Cardiac muscle cell (in vitro differentiated cells and primary cell): Measurements from ENCODE around the gene TLX3. TPM values are rescaled to one million over a fixed set of nuclear protein-coding genes. Genes with fewer than 3 reads are reported as not detected.

Experiments used
- DNase-seq, 2 donors: peaks; one replicate each; pipeline versions ENCODE4 v3.0.0 to v3.0.0-alpha.2; 2010 to 2017; ENCODE audit warnings: low read depth in 1 of 2, low spot score in 1 of 2
- H3K27ac ChIP-seq: fragments of 200-600 bp; sonication (generic); 2 replicates; pipeline ENCODE4 v1.5.1; 2016
- H3K27me3 ChIP-seq: fragments of 200-600 bp; sonication (generic); 2 replicates; pipeline ENCODE4 v1.6.0; 2016; ENCODE audit warnings: control low read depth
- H3K36me3 ChIP-seq: fragments of 200-600 bp; sonication (generic); 2 replicates; pipeline ENCODE4 v1.5.1; 2016; ENCODE audit warnings: control low read depth
- H3K4me1 ChIP-seq: fragments of 200-600 bp; sonication (generic); 2 replicates; pipeline ENCODE4 v1.8.1; 2017; ENCODE audit warnings: low read depth, mild to moderate bottlenecking, mixed run types
- H3K4me3 ChIP-seq: fragments of 200-600 bp; sonication (generic); 2 replicates; pipeline ENCODE4 v1.5.1; 2016; ENCODE audit warnings: mild to moderate bottlenecking
- H3K9me3 ChIP-seq: fragments of 200-600 bp; sonication (generic); 2 replicates; pipeline ENCODE4 v1.5.1; 2017; ENCODE audit warnings: low read depth, mild to moderate bottlenecking, control low read depth
- polyA plus RNA-seq: library from polyadenylated mRNA; unstranded; fragments of >200 nt; fragmentation: Nextera tagmentation; extraction: Ambion mirVana; gene quantifications from 2 replicates; pipeline ENCODE4 v1.2.1, GENCODE V29; 2016
- total RNA-seq: library from RNA; depleted of rRNA; stranded (reverse); fragments of >200 nt; gene quantifications from 2 replicates; pipeline ENCODE4 v1.2.3, GENCODE V29; 2016
- TF ChIP-seq, protein P1 (sequence below): IDR thresholded peaks from 2 replicates; pipeline ENCODE4 v1.5.1; 2012; ENCODE audit warnings: low read depth, mild to moderate bottlenecking, low read length

TLX3 gene
- total and polyA plus RNA-seq, 2 experiments from 2014 or later = not detected

DNA sequence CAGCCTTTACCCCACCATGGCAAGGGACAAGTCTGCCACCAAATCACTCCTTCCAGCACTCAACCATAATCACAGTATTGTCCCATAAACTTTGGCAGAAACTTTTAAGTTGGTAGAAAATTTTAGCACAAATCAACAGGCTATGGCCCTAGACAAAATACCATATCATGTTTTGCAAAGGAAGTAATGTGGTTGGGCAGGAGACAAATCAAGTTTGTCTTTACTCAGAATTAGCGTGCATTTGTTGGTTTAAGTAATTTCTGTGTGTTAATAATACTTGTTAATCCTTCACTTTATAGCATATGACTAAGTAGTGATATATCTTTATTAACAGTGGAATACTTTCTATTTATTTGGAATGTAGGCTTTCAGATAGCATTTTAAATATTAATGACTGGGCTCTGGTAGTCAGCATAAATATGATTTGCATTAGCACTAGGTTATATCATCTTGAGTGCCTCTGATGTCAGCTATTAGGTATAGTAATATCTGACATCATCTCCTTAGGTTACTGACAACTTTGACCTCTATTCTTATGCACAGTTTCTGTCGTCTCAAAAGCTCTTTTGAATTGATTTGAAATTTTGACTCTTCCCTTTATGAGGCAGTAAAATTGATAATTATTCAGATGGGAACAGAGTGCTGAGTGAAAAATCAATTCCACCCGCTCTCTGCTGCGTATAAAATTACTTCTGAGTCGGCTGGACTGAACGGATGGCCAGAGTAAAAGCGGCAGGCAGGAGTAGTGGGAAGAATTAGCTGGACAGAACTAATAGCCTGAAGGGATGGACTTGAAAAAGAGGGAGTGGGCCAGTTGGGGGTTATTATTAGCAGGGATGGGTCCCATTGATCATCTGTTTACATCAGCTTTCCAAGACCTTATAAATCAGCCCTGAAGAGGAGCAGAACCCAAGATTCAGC lies 40.1 kb upstream of the TLX3 start:
- TF ChIP-seq, protein P1, sequence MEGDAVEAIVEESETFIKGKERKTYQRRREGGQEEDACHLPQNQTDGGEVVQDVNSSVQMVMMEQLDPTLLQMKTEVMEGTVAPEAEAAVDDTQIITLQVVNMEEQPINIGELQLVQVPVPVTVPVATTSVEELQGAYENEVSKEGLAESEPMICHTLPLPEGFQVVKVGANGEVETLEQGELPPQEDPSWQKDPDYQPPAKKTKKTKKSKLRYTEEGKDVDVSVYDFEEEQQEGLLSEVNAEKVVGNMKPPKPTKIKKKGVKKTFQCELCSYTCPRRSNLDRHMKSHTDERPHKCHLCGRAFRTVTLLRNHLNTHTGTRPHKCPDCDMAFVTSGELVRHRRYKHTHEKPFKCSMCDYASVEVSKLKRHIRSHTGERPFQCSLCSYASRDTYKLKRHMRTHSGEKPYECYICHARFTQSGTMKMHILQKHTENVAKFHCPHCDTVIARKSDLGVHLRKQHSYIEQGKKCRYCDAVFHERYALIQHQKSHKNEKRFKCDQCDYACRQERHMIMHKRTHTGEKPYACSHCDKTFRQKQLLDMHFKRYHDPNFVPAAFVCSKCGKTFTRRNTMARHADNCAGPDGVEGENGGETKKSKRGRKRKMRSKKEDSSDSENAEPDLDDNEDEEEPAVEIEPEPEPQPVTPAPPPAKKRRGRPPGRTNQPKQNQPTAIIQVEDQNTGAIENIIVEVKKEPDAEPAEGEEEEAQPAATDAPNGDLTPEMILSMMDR = no peak
- Histone ChIP-seq H3K36me3 (no peaks in the 10 kb centered on the region), H3K4me1 (no peaks in the 10 kb centered on the region), H3K27ac (no peak overlapping the region), H3K4me3 (no peak overlapping the region), H3K9me3 (no peaks in the 10 kb centered on the region), H3K27me3 (no peaks in the 10 kb centered on the region)
- DNase-seq = no peak

DNA sequence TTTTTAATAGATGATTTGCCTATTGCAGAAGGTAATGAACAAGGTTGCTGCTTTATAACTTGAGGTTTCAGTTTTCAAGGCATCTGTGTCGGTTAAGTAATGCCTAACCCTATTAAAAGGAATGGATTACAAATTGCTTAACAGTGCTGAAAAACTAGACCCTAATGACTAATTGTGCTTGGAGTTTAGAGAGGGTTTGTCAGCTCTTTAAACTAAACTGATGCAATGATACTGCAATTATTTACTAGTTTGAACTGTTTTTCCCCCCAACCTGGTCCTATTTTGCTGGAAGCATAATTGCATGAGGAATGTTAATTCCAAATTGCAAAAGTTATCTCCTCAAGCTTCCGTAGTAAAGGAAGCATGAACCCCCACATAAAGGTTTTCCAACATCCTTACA lies 39.3 kb upstream of the TLX3 start:
- DNase-seq = peak in 1 of 2 donors; percentile 60
- H3K36me3 ChIP-seq = no peaks in the 10 kb centered on the region
- H3K9me3 ChIP-seq = no peaks in the 10 kb centered on the region
- no peak overlapping the region for H3K4me3 ChIP-seq
- TF ChIP-seq, protein P1 = no peak
- H3K27ac ChIP-seq = no peak overlapping the region
- H3K4me1 ChIP-seq = no peaks in the 10 kb centered on the region
- H3K27me3 ChIP-seq = no peaks in the 10 kb centered on the region

DNA sequence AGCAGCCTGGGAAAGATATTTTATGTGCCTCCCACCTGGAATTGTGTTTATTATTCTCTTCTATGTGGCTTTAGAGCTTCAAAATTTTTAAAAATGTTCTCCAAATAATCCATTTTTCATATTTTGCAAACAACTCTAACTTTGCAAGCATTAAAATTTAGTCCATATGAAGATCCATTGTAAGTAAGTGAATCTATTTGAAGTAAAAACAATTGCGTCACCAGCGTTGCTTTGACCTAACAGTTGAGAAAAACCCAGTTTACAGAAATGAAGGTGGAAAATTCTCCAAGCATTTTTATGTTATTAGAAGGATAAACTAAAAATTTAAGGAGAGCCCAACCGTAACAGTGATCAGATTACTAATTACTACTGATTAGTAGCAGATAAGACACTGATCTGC lies 38.9 kb upstream of the TLX3 start:
- DNase-seq = peak in 1 of 2 donors; percentile 8
- H3K4me1 ChIP-seq = no peaks in the 10 kb centered on the region
- no peak overlapping the region for H3K27ac ChIP-seq
- H3K36me3 ChIP-seq = no peaks in the 10 kb centered on the region
- no peaks in the 10 kb centered on the region for H3K27me3 ChIP-seq
- H3K4me3 ChIP-seq = no peak overlapping the region
- TF ChIP-seq, protein P1 = no peak
- no peaks in the 10 kb centered on the region for H3K9me3 ChIP-seq

DNA sequence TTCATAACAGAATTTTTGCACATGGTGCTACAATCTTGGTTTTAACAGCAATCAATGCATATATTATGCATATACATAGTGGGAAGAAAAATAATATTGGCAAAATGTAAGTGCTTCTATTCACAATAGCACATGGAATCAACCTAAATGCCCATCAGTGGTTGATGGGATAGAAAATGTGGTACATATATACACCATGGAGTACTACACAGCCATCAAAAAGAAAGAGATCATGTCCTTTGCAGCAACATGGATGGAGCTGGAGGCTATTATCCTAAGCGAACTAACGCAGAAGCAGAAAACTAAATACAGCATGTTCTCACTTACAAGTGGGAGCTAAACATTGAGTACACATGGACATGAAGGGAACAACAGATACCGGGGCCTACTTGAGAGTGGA lies 37.2 kb upstream of the TLX3 start:
- H3K27ac ChIP-seq = no peak overlapping the region
- no peaks in the 10 kb centered on the region for H3K36me3 ChIP-seq
- TF ChIP-seq, protein P1 = no peak
- H3K4me3 ChIP-seq = no peak overlapping the region
- no peaks in the 10 kb centered on the region for H3K27me3 ChIP-seq
- no peak for DNase-seq
- H3K9me3 ChIP-seq = no peaks in the 10 kb centered on the region
- H3K4me1 ChIP-seq = no peaks in the 10 kb centered on the region

DNA sequence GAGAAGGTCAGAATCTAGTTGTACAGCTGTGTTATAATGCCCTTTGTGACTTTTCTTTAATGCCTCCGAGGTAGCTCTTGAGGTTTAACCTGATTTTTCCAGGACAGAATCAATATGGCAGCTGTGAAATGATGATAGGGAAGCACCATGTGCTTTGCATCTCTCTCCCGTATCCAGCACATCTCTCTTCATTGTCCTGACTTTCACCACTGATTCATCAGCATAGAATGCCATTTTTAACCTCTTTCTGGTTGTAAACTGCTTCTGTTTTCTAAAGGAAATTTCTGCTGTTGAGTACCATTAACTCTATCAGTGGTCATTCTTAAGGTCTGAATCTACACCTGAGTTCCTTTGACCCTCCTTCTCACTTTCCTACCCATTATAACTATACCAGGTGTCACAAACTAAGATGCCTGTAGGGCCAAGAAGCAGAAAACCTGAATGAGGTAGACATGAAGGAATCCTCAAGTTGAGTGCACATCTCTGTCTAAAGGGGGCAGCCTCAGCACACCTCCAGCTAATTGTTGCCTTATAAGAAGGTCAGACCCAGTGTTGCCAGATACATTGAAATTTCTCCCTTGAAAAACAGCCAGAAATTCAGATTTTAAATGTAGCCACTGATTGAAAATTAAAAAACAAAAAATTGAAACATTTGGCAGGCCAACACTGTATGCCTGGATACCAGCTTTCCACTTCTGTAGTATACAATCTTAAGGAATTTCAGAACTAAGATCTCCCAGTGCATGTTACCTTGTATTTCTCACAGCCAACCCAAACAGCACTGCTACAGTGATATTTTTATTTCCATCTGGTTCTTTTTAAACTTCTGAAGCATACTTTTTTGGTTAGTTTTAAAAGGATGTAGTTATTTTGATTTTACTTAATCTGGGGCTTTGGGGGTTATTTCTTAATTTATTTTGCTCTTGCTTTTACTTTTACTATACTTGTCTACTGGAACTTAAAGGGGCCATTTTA lies 35.8 kb upstream of the TLX3 start:
- Histone ChIP-seq H3K36me3 (no peaks in the 10 kb centered on the region), H3K9me3 (no peaks in the 10 kb centered on the region), H3K27ac (no peak overlapping the region), H3K4me1 (no peaks in the 10 kb centered on the region), H3K27me3 (no peaks in the 10 kb centered on the region), H3K4me3 (no peak overlapping the region)
- TF ChIP-seq, protein P1 = peak; percentile 51
- DNase-seq = peak; percentile 27 to 59
